ELR (cell line): ENCODE results near the gene FAM120A.

Experiments
- DNase-seq: peaks from one replicate; pipeline ENCODE4 v3.0.0-alpha.2; 2015; ENCODE audit warnings: low read depth

Gene FAM120A

GRCh38 chr9:93560991-93561390 lies 109.5 kb downstream of the FAM120A start:
- DNase-seq: no peak

- DNase-seq: no peak
These were observed 110.7 kb downstream of the FAM120A start for GRCh38 chr9:93562157-93562556.

GRCh38 chr9:93565089-93565488 lies 113.6 kb downstream of the FAM120A start:
- DNase-seq: no peak

- DNase-seq: peak; percentile 96
These were observed 115.2 kb downstream of the FAM120A start for GRCh38 chr9:93566408-93567270.

GRCh38 chr9:93567271-93567959 lies 115.9 kb downstream of the FAM120A start:
- DNase-seq: peak; percentile 10

- DNase-seq: no peak
These were observed 116.7 kb downstream of the FAM120A start for GRCh38 chr9:93568169-93568568.

GRCh38 chr9:93569621-93570174 lies 118.2 kb downstream of the FAM120A start:
- DNase-seq: no peak

GRCh38 chr9:93572221-93572620 lies 120.7 kb downstream of the FAM120A start:
- no peak for DNase-seq

- DNase-seq: no peak
These were observed 121.4 kb downstream of the FAM120A start for GRCh38 chr9:93572636-93573515.

GRCh38 chr9:93573516-93573828 lies 122.0 kb downstream of the FAM120A start:
- no peak for DNase-seq

GRCh38 chr9:93574091-93574899 lies 122.8 kb downstream of the FAM120A start:
- DNase-seq: no peak

- DNase-seq: peak; percentile 9
These were observed 123.7 kb downstream of the FAM120A start for GRCh38 chr9:93574900-93575795.

GRCh38 chr9:93575796-93576257 lies 124.3 kb downstream of the FAM120A start:
- peak; percentile 62 for DNase-seq

- peak; percentile 36 for DNase-seq
These were observed 125.0 kb downstream of the FAM120A start, which contains the start of gene PHF2 for GRCh38 chr9:93576258-93577077. Gene PHF2 (plus strand): TSS chr9:93576584. CDS start chr9:93576774, 190 bp downstream.

- peak; percentile 45 for DNase-seq
These were observed 125.8 kb downstream of the FAM120A start for GRCh38 chr9:93577078-93577974.

- peak; percentile 13 for DNase-seq
These were observed 126.6 kb downstream of the FAM120A start for GRCh38 chr9:93577975-93578682.

GRCh38 chr9:93578844-93579243 lies 127.4 kb downstream of the FAM120A start:
- DNase-seq: no peak
